HG03175 (cell line): Measurements from ENCODE around the gene MYLK.

Experiments used
- ATAC-seq: cut with Tn5 transposase; IDR thresholded peaks from one replicate; pipeline ENCODE4 v1.9.1; 2021; ENCODE audit warnings: mild to moderate bottlenecking, moderate library complexity; ENCODE audit not compliant: unreplicated experiment

The MYLK gene

GRCh38 chr3:123684636-123685035 lies 199.5 kb downstream of the MYLK start:
- no peak for ATAC-seq

GRCh38 chr3:123684209-123684608 lies 199.9 kb downstream of the MYLK start:
- ATAC-seq = no peak

- ATAC-seq = no peak
These were observed 200.5 kb downstream of the MYLK start for GRCh38 chr3:123683505-123684154.

- ATAC-seq = no peak
These were observed 201.2 kb downstream of the MYLK start for GRCh38 chr3:123682781-123683504.

GRCh38 chr3:123682302-123682701 lies 201.8 kb downstream of the MYLK start:
- no peak for ATAC-seq

GRCh38 chr3:123679712-123680386 lies 204.3 kb downstream of the MYLK start:
- no peak for ATAC-seq

- ATAC-seq = no peak
These were observed 206.0 kb downstream of the MYLK start for GRCh38 chr3:123678108-123678511.

GRCh38 chr3:123672429-123673146 lies 211.5 kb downstream of the MYLK start:
- ATAC-seq = no peak

- ATAC-seq = no peak
These were observed 213.4 kb downstream of the MYLK start for GRCh38 chr3:123670743-123671142.

GRCh38 chr3:123668906-123669305 lies 215.2 kb downstream of the MYLK start:
- no peak for ATAC-seq

- no peak for ATAC-seq
These were observed 216.3 kb downstream of the MYLK start for GRCh38 chr3:123667784-123668183.

GRCh38 chr3:123664753-123665152 lies 219.4 kb downstream of the MYLK start:
- no peak for ATAC-seq

- ATAC-seq = no peak
These were observed 220.2 kb downstream of the MYLK start for GRCh38 chr3:123663977-123664376.

GRCh38 chr3:123661973-123662372 lies 222.2 kb downstream of the MYLK start:
- ATAC-seq = no peak

GRCh38 chr3:123660900-123661299 lies 223.2 kb downstream of the MYLK start:
- ATAC-seq = no peak

- no peak for ATAC-seq
These were observed 223.9 kb downstream of the MYLK start for GRCh38 chr3:123660141-123660675.

- ATAC-seq = no peak
These were observed 225.3 kb downstream of the MYLK start for GRCh38 chr3:123658852-123659206.

- ATAC-seq = no peak
These were observed 225.8 kb downstream of the MYLK start for GRCh38 chr3:123658118-123658851.

- no peak for ATAC-seq
These were observed 226.6 kb downstream of the MYLK start for GRCh38 chr3:123657568-123657967.

GRCh38 chr3:123657111-123657510 lies 227.0 kb downstream of the MYLK start:
- no peak for ATAC-seq

- ATAC-seq = no peak
These were observed 227.4 kb downstream of the MYLK start for GRCh38 chr3:123656691-123657090.
